Left hindlimb (tissue), 1 donor: ENCODE measurements around the gene SERPINA9.
"Not testable (repeated sequence)": the region's sequence is repeated elsewhere in the genome, so short reads cannot be mapped to it uniquely, and the experiment has no call there.

Experiments
- DNase-seq: peaks from one replicate; pipeline ENCODE4 v3.0.0-alpha.2; 2018

SERPINA9 gene

GRCh38 chr14:94485944-94486841 lies 10.2 kb upstream of the SERPINA9 start:
- peak; percentile 59 for DNase-seq

GRCh38 chr14:94484481-94484880 lies 8.5 kb upstream of the SERPINA9 start:
- no peak for DNase-seq

GRCh38 chr14:94483729-94484275 lies 7.8 kb upstream of the SERPINA9 start:
- DNase-seq, result no peak

GRCh38 chr14:94483071-94483451 lies 7.1 kb upstream of the SERPINA9 start:
- no peak for DNase-seq

- not testable (repeated sequence) for DNase-seq
Observed at GRCh38 chr14:94482132-94483070, 6.4 kb upstream of the SERPINA9 start.

GRCh38 chr14:94481468-94482131 lies 5.6 kb upstream of the SERPINA9 start:
- DNase-seq, result no peak

- DNase-seq, result no peak
Observed at GRCh38 chr14:94480809-94481208, 4.8 kb upstream of the SERPINA9 start.

GRCh38 chr14:94478420-94478819 lies 2.4 kb upstream of the SERPINA9 start:
- DNase-seq, result no peak

- no peak for DNase-seq
Observed at GRCh38 chr14:94474581-94475031, 1.4 kb downstream of the SERPINA9 start.

- no peak for DNase-seq
Observed at GRCh38 chr14:94473666-94474410, 2.2 kb downstream of the SERPINA9 start.

- DNase-seq, result no peak
Observed at GRCh38 chr14:94472842-94473241, 3.2 kb downstream of the SERPINA9 start.

GRCh38 chr14:94471045-94471444 lies 5.0 kb downstream of the SERPINA9 start:
- DNase-seq, result no peak

- DNase-seq, result no peak
Observed at GRCh38 chr14:94470311-94470710, 5.7 kb downstream of the SERPINA9 start.

GRCh38 chr14:94469261-94469660 lies 6.7 kb downstream of the SERPINA9 start:
- no peak for DNase-seq

- no peak for DNase-seq
Observed at GRCh38 chr14:94467728-94468520, 8.1 kb downstream of the SERPINA9 start.

GRCh38 chr14:94466706-94467370 lies 9.2 kb downstream of the SERPINA9 start:
- DNase-seq, result no peak

GRCh38 chr14:94465042-94465441 lies 11.0 kb downstream of the SERPINA9 start:
- no peak for DNase-seq

- no peak for DNase-seq
Observed at GRCh38 chr14:94464290-94464689, 11.7 kb downstream of the SERPINA9 start.

GRCh38 chr14:94462763-94463572 lies 13.0 kb downstream of the SERPINA9 start:
- DNase-seq, result no peak

- DNase-seq, result no peak
Observed at GRCh38 chr14:94462219-94462551, 13.8 kb downstream of the SERPINA9 start.
